HuH-7 (cell line): ENCODE results near the gene ACOXL.

Source experiments
- DNase-seq: peaks from one replicate; pipeline ENCODE4 v3.0.0; 2011; ENCODE audit warnings: low spot score

ACOXL gene

GRCh38 chr2:111139637-111140317, 407.4 kb downstream of the ACOXL start:
- DNase-seq, result no peak

GRCh38 chr2:111140815-111141214, 408.4 kb downstream of the ACOXL start:
- no peak for DNase-seq

DNA sequence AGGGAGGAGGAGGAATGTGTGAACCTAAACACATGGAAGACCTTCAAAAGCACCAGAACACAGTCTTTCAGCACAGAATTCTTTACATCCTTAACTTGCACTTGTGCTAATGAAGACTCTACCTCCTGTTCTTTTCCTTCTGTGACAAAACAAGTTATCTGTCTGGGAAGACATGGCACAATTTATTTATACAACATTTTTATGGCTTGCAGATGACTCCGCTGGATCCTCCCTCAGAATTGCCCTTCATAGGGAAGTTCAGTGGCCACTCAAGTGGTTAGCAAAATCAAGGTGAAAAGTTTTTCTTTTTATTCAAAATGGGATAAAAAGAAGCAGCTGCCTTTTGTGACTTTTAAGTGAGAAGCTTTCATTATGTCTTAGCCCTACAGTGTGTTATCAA, 409.7 kb downstream of the ACOXL start:
- DNase-seq, result no peak

DNA sequence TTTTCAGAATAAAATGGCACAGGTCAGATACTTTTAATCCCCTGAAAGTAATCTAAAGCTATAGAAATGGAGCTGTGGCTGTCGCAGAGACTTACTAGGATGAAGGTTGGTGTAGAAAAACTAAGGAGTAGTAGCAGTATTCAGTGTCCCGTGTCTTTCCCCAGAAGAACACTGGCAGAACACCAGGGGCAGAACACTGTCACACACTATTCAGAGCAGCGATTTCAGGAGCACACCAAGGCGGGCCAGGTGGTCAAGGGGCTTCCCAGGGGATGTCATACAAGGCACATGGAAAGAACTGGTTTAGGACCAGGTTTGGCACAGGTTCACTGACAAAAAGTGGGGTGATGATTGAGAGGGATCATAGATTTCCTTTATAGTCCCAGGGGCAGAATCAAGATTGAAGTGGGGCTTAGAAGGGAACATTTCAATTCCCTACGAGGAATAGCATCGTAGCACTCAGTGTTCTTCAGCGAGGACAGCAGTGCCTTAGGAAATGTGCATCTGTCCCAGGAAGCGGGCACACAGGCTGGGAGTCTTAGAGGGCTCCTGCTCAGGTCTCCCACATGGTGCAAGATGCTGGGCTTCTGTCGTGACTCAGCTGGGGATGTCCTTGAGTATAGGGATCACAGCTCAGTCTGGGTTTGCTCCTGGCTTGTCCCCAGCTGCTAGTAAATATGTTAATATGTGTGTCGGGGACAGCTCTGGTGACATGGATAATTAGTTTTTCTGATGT, 410.9 kb downstream of the ACOXL start:
- no peak for DNase-seq

- no peak for DNase-seq
Measured at GRCh38 chr2:111143843-111144198, 411.4 kb downstream of the ACOXL start.

DNA sequence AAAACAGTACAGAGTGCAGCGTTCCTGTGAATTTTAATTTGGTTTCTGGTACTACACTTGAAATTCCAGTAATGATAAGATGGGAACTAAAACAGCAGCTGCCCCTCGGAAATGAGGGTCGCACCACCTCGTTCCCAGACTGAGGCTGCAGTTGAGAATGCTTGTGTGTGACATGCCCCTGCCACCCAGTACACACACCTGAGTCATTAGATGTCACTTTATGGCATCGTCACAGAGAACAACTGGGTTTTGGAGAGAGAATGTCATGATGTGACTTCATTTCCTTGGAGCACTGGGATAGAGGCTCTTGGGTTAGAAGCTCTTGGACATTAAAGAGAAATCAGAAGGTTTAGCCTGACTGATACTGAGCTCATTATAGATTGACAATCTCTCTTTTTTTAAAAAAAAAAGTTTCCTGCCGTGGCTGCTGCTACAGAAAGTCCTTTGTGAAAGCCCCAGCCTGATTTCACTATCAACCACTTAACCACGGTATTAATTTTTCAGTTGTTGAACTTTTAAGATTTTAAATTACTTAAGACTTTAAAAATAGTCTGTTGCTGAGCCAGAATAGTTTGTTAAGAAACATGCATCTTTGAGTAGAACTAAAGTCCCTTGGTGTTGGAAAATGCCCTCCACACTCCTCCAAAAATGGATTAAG, 412.9 kb downstream of the ACOXL start:
- no peak for DNase-seq

- DNase-seq, result no peak
Measured at GRCh38 chr2:111145951-111146350, 413.6 kb downstream of the ACOXL start.

DNA sequence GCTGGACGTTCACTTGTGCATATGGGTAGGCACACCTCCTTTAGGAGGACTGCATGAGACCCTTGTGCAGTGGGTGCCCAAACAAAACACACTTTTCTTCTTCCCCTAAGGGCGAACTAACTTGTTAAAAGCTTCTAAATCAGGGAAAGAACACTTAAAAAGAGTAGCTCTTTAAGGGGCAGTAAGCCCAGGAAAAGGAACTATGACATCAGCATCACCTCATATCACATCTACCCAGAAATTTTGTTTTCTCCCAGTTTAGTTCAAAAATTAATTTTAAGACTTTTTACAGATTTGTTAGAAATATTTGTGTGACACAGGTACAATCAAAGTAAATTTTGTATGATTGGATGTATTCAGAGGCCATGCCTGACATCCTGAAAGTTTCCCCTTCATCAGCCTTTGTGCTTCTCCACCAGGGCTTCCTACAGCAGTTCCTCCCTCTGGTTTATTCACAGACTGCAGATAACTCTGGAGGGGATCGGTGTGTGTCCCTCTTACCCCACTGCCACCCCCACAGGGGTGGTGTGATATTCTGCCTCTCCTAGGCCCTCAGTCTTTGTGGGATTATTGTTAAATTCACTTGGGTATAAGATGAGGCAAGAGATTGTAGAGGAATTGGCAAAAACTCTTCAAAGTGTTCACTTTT, 416.0 kb downstream of the ACOXL start:
- DNase-seq, result no peak

GRCh38 chr2:111148925-111149324, 416.6 kb downstream of the ACOXL start:
- no peak for DNase-seq

DNA sequence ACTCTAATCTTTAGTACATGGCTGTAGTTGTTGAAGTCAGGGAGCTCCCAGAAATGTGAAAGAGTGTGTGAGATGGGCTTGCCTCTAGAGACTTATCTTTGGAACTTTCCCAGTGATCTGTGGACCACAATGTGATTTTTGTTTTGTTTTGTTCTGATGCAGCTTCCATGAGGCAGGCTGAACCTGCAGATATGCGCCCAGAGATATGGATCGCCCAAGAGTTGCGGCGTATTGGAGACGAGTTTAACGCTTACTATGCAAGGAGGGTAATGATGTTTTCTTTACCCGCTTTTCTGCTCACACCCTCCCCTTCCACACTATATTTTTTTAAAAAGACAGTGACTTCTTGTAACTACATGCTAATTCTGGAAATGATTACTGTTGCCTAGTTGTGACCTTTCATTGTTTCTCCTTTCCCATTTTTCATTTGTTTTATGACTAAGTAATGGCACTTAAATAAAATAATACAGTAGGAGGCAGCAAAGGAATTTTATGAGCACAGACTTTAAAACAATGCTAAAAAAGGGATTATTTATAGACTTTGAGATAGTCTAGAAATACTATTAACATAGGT, 417.6 kb downstream of the ACOXL start:
- no peak for DNase-seq

DNA sequence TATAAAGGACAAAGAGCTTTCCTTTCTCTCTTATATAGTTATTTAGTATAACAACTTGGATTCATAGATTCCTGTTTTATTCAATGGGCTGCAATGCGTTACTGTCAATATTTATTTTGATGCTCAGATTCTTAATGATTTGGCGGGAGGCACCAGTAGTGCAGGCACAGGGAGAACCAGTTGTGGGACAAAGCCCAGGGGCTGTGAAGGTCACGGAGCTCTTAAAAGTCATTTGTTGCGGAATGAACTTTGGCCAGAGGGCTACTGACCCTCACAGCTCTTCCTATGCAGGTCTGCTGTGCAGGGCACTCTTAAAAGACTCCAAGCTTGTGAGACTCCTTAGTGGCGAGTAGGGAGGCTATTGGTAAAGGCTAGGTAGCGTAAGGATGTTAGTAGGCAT, 422.4 kb downstream of the ACOXL start:
- no peak for DNase-seq

DNA sequence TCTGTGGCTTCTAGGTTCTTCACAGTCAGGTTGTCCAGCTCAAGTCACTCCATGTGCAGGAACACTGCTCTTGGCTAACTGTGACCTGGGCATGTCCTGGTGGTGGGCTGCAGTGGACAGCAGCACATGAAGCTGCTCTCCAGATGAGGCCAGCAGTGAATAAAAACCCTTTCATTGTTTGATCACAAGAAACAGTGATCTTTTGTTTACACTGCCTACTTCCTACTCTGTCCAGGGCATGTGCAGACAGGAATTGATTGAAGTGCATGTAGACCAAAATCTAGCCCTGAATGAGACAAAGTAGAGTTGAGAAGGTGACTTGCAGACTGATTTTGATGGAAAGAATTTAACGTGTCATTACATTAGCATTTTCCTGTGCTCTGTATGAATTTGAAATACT, 423.2 kb downstream of the ACOXL start:
- no peak for DNase-seq

DNA sequence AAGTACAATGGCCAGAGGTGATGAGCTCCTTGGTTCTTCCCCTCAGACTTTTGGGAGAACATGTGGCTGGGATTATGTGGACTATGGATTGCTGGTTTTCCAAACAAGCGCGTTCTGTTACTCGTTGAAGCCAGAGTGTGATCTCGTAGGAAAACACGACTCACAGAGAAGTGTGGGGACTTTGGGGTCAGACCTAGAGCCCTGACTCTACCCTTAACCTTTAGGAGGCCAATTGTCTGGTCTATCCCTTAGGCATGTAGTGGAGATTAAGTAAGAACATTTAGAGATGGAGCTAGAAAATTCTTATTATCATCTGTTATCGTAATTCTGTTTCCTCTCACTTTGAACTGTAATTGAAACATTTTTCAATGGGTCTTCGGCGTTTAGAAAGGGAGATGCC, 424.2 kb downstream of the ACOXL start:
- DNase-seq, result no peak

DNA sequence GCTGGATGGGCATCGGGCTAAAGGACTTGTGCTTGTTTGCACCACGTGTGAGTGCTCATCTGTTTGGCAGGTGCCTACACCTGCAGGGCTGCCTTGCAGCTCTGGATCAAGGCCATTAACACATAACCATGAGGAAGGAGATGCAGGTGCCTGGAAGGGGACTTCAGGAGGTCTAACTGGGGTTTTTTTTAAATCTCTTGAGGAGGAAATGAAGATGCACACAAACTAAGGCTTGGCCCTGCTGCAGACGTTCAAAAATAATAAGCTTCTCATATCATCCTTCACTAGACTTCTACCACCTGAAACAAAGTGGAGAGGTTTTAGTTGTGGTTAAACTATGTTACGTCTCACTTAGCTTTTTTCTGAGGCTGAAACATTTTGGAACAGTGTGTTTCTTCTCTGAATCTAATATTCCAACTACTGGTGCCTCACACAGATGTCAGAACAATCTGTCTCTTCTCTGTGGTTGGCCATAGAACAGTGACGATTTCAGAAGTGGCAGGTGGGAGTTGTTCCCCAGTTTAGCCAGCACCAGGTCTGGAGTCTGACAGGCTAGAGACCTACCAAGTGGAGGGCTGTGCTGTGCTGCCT, 424.8 kb downstream of the ACOXL start:
- DNase-seq, result no peak

GRCh38 chr2:111157798-111158197, 425.4 kb downstream of the ACOXL start:
- no peak for DNase-seq

DNA sequence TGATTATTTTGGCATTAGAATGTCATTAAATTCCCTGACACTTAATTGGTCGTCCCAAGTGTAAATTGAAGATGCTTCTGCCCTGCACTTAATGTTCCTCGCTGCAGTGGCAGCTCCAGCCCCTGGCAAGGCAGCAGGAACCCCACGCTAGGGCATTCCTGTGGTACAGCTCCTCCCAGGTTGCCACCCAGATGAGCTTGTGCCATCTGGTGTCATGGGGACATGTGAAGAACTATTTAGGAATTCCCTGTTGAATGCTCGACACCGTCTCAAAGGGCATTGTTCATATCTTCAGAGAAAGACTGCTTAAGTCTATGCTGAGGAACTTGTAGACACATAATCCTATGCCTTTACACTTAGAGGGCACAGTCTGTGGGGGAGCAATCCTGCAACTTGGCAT, 427.3 kb downstream of the ACOXL start:
- DNase-seq, result no peak

DNA sequence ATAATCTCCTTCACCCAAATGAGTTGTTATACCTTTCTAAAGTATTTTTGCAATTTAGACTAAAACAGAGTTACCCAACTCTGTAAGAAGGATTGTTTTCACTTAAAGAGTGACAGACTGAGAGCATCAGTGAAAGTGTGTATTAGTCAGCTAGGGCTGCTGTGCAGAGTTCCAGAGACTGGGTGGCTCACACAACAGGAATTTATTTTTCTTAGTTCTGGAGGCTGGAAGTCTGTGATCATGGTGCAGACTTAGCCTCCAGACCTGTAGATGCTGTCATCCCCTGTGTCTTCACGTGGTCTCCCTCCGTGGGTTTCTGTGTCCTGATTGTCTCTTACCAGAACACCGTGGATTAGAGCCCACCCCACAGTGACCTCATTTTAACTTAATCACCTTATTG, 428.4 kb downstream of the ACOXL start:
- DNase-seq, result no peak

DNA sequence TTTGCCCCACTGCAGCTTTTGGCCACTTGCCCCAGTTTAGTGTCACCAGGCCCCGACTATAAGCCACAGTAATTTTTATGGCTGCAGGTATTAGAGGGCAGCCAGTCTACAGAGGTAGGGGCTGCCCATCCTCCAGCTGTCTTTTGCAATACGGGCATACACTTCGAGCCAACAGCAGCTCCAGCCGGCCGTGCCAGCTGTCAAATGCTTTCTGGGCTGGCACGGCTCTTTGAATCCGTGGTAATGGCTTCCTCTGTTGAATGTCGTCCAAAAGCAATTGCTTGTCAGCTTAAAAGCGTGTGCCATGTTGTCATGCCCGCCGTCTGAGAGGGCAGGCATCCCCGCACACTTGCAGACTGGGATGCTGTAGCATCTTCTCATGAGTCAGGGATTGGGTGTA, 429.6 kb downstream of the ACOXL start:
- DNase-seq, result no peak

DNA sequence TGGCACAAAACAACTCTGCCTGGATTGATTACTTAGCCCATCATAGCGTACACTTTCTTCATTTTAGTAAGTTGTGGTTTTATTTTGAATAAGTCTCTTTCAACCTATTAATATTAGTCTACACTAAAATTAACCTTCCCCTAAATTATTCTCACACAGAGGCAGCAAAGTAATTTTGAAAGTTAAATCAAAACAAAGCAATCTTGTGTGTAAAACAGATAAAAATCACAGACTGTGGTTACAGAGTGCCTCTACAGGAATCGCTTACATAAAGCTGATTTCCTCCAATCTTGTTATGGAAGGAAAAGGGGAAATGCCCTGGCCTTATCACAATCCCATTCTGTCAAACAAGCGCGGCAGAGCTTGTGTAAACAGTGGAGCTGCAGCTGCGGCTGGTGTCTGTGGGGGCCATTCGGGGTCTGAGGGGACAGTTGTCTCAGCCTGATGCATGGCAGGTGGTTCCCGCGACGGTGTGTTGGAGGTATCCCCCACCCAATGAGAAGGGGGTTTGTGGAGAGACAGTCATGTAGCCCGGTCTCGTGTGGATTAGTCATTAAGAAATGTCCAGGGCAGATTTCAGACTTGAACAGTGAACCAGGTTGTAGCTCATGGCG, 430.5 kb downstream of the ACOXL start:
- DNase-seq, result peak; percentile 51

- no peak for DNase-seq
Measured at GRCh38 chr2:111164078-111164477, 431.7 kb downstream of the ACOXL start.

GRCh38 chr2:111165084-111165483, 432.7 kb downstream of the ACOXL start:
- no peak for DNase-seq

- DNase-seq, result no peak
Measured at GRCh38 chr2:111166115-111166514, 433.7 kb downstream of the ACOXL start.
